Stimulated activated naive CD4-positive, alpha-beta T cell treated with Interleukin-2 at 50 U/mL for 16 hours (primary cell): ENCODE measurements around the gene PNMA1.
A peak's percentile ranks its signal among the peaks of the same experiment; 100 is the strongest.

ENCODE experiments used
- DNase-seq: peaks from one replicate; lab custom pipeline; 2025; lab: John Stamatoyannopoulos, UW

The PNMA1 gene

GRCh38 chr14:73750531-73750901, 36.3 kb upstream of the PNMA1 start:
- no peak for DNase-seq

GRCh38 chr14:73749706-73750530, 35.7 kb upstream of the PNMA1 start:
- DNase-seq = no peak

- no peak for DNase-seq
Observed at GRCh38 chr14:73748858-73749357, 34.7 kb upstream of the PNMA1 start.

GRCh38 chr14:73747379-73748211, 33.4 kb upstream of the PNMA1 start:
- DNase-seq = no peak

GRCh38 chr14:73746520-73747378, 32.6 kb upstream of the PNMA1 start:
- no peak for DNase-seq

GRCh38 chr14:73745571-73746519, 31.7 kb upstream of the PNMA1 start:
- DNase-seq = no peak

GRCh38 chr14:73744874-73745529, 30.8 kb upstream of the PNMA1 start:
- no peak for DNase-seq

- DNase-seq = no peak
Observed at GRCh38 chr14:73744175-73744867, 30.1 kb upstream of the PNMA1 start.

GRCh38 chr14:73743431-73743931, 29.3 kb upstream of the PNMA1 start:
- peak; percentile 51 for DNase-seq

- DNase-seq = no peak
Observed at GRCh38 chr14:73742520-73743238, 28.5 kb upstream of the PNMA1 start.

GRCh38 chr14:73741876-73742519, 27.8 kb upstream of the PNMA1 start:
- DNase-seq = no peak

GRCh38 chr14:73741386-73741875, 27.2 kb upstream of the PNMA1 start:
- DNase-seq = peak; percentile 67

- DNase-seq = no peak
Observed at GRCh38 chr14:73740618-73741326, 26.6 kb upstream of the PNMA1 start.

GRCh38 chr14:73739899-73740617, 25.9 kb upstream of the PNMA1 start:
- no peak for DNase-seq

GRCh38 chr14:73739174-73739898, 25.2 kb upstream of the PNMA1 start:
- DNase-seq = no peak

- DNase-seq = no peak
Observed at GRCh38 chr14:73738518-73739173, 24.5 kb upstream of the PNMA1 start.
